Smooth muscle cell (in vitro differentiated cells): ENCODE measurements around the gene NPIPB5. TPM values are rescaled to one million over a fixed set of nuclear protein-coding genes. Genes with fewer than 3 reads are reported as not detected.
"Not testable (repeated sequence)": the region's sequence is repeated elsewhere in the genome, so short reads cannot be mapped to it uniquely, and the experiment has no call there.

ENCODE experiments used
- DNase-seq: peaks from one replicate; lab custom pipeline; 2025; ENCODE audit not compliant: unreplicated experiment; lab: John Stamatoyannopoulos, UW
- H2AFZ ChIP-seq: fragments of 200-600 bp; sonication (generic); 2 replicates; pipeline ENCODE4 v1.6.0; 2016; ENCODE audit warnings: antibody characterized with exemption, low read depth, mild to moderate bottlenecking
- H3F3A ChIP-seq: fragments of 200-600 bp; sonication (generic); 2 replicates; pipeline ENCODE4 v1.6.0; 2017; ENCODE audit warnings: antibody characterized with exemption, low read depth
- H3K27ac ChIP-seq: fragments of 200-600 bp; sonication (generic); 2 replicates; pipeline ENCODE4 v1.5.1; 2016; ENCODE audit warnings: low read depth, mild to moderate bottlenecking
- H3K27me3 ChIP-seq: fragments of 200-600 bp; sonication (generic); 2 replicates; pipeline ENCODE4 v1.6.1; 2016; ENCODE audit warnings: low read depth, mild to moderate bottlenecking
- H3K36me3 ChIP-seq: fragments of 200-600 bp; sonication (generic); 2 replicates; pipeline ENCODE4 v1.5.1; 2016; ENCODE audit warnings: low read depth
- H3K4me1 ChIP-seq: fragments of 200-600 bp; sonication (generic); 2 replicates; pipeline ENCODE4 v1.5.1; 2016; ENCODE audit warnings: low read depth
- H3K4me2 ChIP-seq: fragments of 200-600 bp; sonication (generic); 2 replicates; pipeline ENCODE4 v1.6.0; 2016; ENCODE audit warnings: mild to moderate bottlenecking
- H3K4me3 ChIP-seq: fragments of 200-600 bp; sonication (generic); 2 replicates; pipeline ENCODE4 v1.5.1; 2016; ENCODE audit warnings: mild to moderate bottlenecking
- H3K79me2 ChIP-seq: fragments of 200-600 bp; sonication (generic); 2 replicates; pipeline ENCODE4 v1.6.0; 2016; ENCODE audit warnings: low read depth, mild to moderate bottlenecking
- H3K9ac ChIP-seq: fragments of 200-600 bp; sonication (generic); 2 replicates; pipeline ENCODE4 v1.6.0; 2016; ENCODE audit warnings: low read depth
- H3K9me3 ChIP-seq: fragments of 200-600 bp; sonication (generic); replicated peaks from 2 replicates; pipeline ENCODE4 v1.5.1; 2016; ENCODE audit warnings: low read depth
- H4K20me1 ChIP-seq: fragments of 200-600 bp; sonication (generic); 2 replicates; pipeline ENCODE4 v1.6.0; 2016; ENCODE audit warnings: low read depth
- WGBS: methylation state at CpG from one replicate; pipeline ENCODE4 v1.1.7; 2016; ENCODE audit warnings: low lambda C conversion rate; 5-methylcytosine and 5-hydroxymethylcytosine counted together
- polyA plus RNA-seq: library from polyadenylated mRNA; unstranded; fragments of >200 nt; fragmentation: Nextera tagmentation; extraction: Ambion mirVana; gene quantifications from 2 replicates; pipeline ENCODE4 v1.2.1, GENCODE V29; 2016
- total RNA-seq: library from RNA; depleted of rRNA; stranded (reverse); fragments of >200 nt; gene quantifications from 2 replicates; pipeline ENCODE4 v1.2.3, GENCODE V29; 2014

The NPIPB5 gene
- total RNA-seq (61.2 and 63.6 TPM in 2 replicates), polyA plus RNA-seq (14.6 and 68.3 TPM in 2 replicates)

DNA sequence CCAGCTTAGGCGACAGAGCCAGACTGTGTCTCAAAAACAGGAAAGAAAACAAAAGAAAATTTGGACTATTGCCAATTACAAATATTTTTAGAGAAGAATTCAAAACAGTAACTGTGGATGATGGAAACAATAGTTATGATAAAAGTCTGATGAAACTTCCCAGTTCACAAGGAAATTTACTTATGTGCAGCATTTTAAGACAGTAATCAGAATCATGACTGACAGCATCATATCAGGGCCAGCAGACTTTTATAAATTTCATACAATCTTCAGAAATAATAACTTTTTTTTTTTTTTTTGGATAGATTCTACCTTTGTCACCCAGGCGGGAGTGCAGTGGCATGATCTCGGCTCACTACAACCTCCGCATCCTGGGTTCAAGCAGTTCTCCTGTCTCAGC is at the start of gene NPIPB5:
Gene NPIPB5, plus strand, starts transcription at position 301 of the 400 bp plus-strand sequence. CDS start 2,911 bp downstream, outside the sequence.
- H4K20me1 ChIP-seq, H3F3A ChIP-seq, H2AFZ ChIP-seq, DNase-seq, H3K27ac ChIP-seq, H3K27me3 ChIP-seq, H3K9me3 ChIP-seq, H3K4me1 ChIP-seq, H3K36me3 ChIP-seq, H3K9ac ChIP-seq, H3K79me2 ChIP-seq, H3K4me2 ChIP-seq, H3K4me3 ChIP-seq: not testable (repeated sequence)
- WGBS: no CpG with 5 or more reads among the region's 4 CpGs

DNA sequence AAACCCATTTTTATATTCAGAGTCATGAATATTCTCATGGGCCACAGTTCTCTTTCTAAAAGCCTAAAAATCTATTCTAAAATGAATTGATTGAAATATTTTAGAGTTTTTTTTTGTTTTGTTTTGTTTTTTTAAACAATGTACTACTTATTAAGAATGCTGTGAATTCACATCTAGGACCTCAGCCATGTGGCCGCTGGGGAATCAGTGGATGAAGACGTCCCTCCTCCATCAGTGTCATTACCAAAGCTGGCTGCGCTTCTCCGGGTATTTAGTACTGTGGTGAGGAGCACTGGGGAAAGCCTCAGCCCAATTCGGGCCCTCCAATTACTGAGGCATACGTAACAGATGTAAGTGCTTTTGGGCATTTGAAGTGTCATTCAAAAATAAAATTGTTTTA is 41.8 kb upstream of the NPIPB5 start:
- not testable (repeated sequence) for H3K27ac ChIP-seq, H3K4me3 ChIP-seq, H2AFZ ChIP-seq, H3K79me2 ChIP-seq, DNase-seq, H3F3A ChIP-seq, H3K4me1 ChIP-seq, H3K27me3 ChIP-seq, H3K9me3 ChIP-seq, H4K20me1 ChIP-seq, H3K36me3 ChIP-seq, H3K4me2 ChIP-seq, H3K9ac ChIP-seq
- WGBS: 94% methylated on average over 5 of the region's 6 CpGs

- H3K36me3 ChIP-seq, H3K79me2 ChIP-seq, H3K4me1 ChIP-seq, H3F3A ChIP-seq, H3K27ac ChIP-seq, H4K20me1 ChIP-seq, H3K4me2 ChIP-seq, H3K27me3 ChIP-seq, DNase-seq, H3K9ac ChIP-seq, H3K9me3 ChIP-seq, H2AFZ ChIP-seq, H3K4me3 ChIP-seq: not testable (repeated sequence)
- WGBS: 86% methylated on average over 4 of the region's 4 CpGs
These were observed 27.3 kb downstream of the NPIPB5 start for GRCh38 chr16:22537996-22538395.

- H3K4me1 ChIP-seq, H3K36me3 ChIP-seq, H3K9ac ChIP-seq, H2AFZ ChIP-seq, H3K27ac ChIP-seq, H3F3A ChIP-seq, DNase-seq, H3K79me2 ChIP-seq, H3K4me3 ChIP-seq, H3K9me3 ChIP-seq, H4K20me1 ChIP-seq, H3K4me2 ChIP-seq, H3K27me3 ChIP-seq: not testable (repeated sequence)
- WGBS: 82% methylated on average over 2 of the region's 2 CpGs
These were observed 34.1 kb downstream of the NPIPB5 start for GRCh38 chr16:22544809-22545208.

GRCh38 chr16:22546630-22547029 is 35.9 kb downstream of the NPIPB5 start:
- DNase-seq, H3K36me3 ChIP-seq, H4K20me1 ChIP-seq, H3K4me1 ChIP-seq, H3K4me2 ChIP-seq, H3F3A ChIP-seq, H3K27me3 ChIP-seq, H2AFZ ChIP-seq, H3K9ac ChIP-seq, H3K4me3 ChIP-seq, H3K27ac ChIP-seq, H3K9me3 ChIP-seq, H3K79me2 ChIP-seq: not testable (repeated sequence)
- 94% methylated on average over 2 of the region's 2 CpGs for WGBS

DNA sequence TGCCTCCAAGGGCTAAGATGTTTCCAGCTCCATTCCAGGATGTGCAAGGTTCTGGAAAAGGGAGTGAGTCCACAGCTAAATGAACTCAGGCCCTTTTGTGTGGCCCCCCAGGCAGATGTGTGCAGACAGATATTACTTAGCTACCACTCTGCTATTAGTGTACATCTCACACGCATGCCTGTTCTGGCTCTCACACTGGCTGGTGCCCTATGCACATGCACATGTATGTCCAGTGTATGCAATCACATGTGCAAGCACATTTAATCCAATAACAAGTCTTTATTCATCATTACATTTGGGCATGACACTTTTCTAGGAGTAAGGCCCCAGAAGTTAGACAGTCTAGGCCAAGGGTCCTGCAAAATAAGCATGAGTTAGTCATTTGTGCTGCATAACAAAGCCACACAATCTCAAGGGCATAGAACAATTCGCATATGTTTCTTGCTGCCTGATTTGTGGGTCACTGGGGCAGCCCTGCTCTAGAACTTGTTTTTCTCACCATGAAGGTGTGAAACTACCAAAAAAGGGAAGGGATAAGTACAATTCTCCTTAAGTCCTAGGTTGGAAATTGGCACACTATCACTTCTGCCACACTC is 36.6 kb downstream of the NPIPB5 start:
- H3K27me3 ChIP-seq, H3K79me2 ChIP-seq, H2AFZ ChIP-seq, H3K4me1 ChIP-seq, DNase-seq, H3K36me3 ChIP-seq, H3K27ac ChIP-seq, H3K4me2 ChIP-seq, H3K4me3 ChIP-seq, H3K9me3 ChIP-seq, H3K9ac ChIP-seq, H4K20me1 ChIP-seq, H3F3A ChIP-seq: not testable (repeated sequence)
- WGBS: 99% methylated on average over 2 of the region's 2 CpGs

DNA sequence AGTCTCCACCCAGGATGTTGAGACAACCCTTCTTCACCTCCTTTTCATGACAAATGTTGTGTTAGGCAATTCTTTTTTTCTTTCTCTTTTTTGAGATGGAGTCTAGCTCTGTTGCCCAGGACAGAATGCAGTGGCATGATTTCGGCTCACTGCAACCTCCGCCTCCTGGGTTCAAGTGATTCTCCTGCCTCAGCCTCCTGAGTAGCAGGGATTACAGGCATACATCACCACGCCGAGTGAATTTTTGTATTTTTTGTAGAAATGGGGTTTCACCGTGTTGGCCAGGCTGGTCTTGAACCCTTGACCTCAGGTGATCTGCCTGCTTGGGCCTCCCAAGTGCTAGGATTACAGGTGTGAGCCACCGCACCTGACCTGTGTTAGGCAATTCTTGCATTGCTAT is 39.2 kb downstream of the NPIPB5 start:
- not testable (repeated sequence) for H3K9me3 ChIP-seq, H3K4me1 ChIP-seq, H3K27ac ChIP-seq, H3K27me3 ChIP-seq, H3K9ac ChIP-seq, H3K4me3 ChIP-seq, DNase-seq, H3K36me3 ChIP-seq, H2AFZ ChIP-seq, H4K20me1 ChIP-seq, H3F3A ChIP-seq, H3K4me2 ChIP-seq, H3K79me2 ChIP-seq
- WGBS: 93% methylated on average over 6 of the region's 6 CpGs

DNA sequence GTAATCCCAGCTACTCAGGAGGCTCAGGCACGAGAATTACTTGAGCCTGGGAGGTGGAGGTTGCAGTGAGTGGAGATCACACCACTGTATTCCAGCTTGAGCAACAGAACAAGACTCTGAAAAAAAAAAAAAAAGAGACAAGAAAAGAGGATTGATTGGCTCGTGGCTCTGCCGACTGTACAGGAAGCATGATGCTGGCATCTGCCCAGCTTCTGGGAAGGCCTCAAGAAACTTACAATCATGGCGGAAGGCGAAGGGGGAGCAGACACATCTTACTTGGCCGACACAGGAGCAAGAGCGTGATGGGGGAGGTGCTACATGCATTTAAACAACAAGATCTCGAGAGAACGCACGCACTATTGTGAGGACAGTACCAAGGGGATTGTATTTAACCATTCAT is 40.5 kb downstream of the NPIPB5 start:
- not testable (repeated sequence) for H3K36me3 ChIP-seq, H4K20me1 ChIP-seq, H3K4me3 ChIP-seq, H3K4me2 ChIP-seq, H3F3A ChIP-seq, H3K79me2 ChIP-seq, DNase-seq, H3K9ac ChIP-seq, H3K4me1 ChIP-seq, H2AFZ ChIP-seq, H3K9me3 ChIP-seq, H3K27ac ChIP-seq, H3K27me3 ChIP-seq
- 92% methylated on average over 7 of the region's 10 CpGs for WGBS

DNA sequence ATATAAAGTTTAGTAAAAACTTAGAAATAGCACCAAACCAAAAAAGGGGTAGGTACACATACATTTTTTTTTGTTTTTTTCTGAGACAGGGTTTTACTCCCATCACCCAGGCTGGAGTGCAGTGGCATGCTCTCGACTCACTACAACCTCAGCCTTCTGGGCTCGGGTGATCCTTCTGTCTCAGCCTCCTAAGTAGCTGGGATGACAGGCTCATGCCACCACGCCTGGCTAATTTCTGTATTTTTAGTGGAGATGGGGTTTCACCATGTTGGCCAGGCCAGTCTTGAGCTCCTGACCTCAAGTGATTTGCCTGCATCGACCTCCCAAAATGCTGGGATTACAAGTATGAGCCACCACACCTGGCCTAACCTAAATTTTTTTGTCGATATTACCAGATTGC is 41.0 kb downstream of the NPIPB5 start:
- not testable (repeated sequence) for H4K20me1 ChIP-seq, H3K9ac ChIP-seq, H2AFZ ChIP-seq, H3K36me3 ChIP-seq, DNase-seq, H3K4me3 ChIP-seq, H3F3A ChIP-seq, H3K27ac ChIP-seq, H3K27me3 ChIP-seq, H3K79me2 ChIP-seq, H3K9me3 ChIP-seq, H3K4me1 ChIP-seq, H3K4me2 ChIP-seq
- 89% methylated on average over 5 of the region's 5 CpGs for WGBS
